NCI-H226 (cell line): ENCODE data around the gene TRMT1.

Experiments used
- DNase-seq: peaks from one replicate; pipeline ENCODE4 v3.0.0-alpha.2; 2015

Gene TRMT1

GRCh38 chr19:13101590-13102415 lies 14.7 kb downstream of the TRMT1 start:
- no peak for DNase-seq

GRCh38 chr19:13100841-13101589 lies 15.5 kb downstream of the TRMT1 start:
- DNase-seq, result no peak

- no peak for DNase-seq
These were observed 16.4 kb downstream of the TRMT1 start for GRCh38 chr19:13100031-13100588.

GRCh38 chr19:13099073-13099999 lies 17.2 kb downstream of the TRMT1 start:
- DNase-seq, result no peak

- no peak for DNase-seq
These were observed 18.1 kb downstream of the TRMT1 start for GRCh38 chr19:13098277-13099072.

GRCh38 chr19:13097463-13098258 lies 18.9 kb downstream of the TRMT1 start:
- DNase-seq, result no peak

GRCh38 chr19:13097033-13097462 lies 19.5 kb downstream of the TRMT1 start:
- no peak for DNase-seq

GRCh38 chr19:13095934-13096927 lies 20.3 kb downstream of the TRMT1 start:
- no peak for DNase-seq

- DNase-seq, result no peak
These were observed 21.2 kb downstream of the TRMT1 start for GRCh38 chr19:13095393-13095784.

GRCh38 chr19:13094771-13095392 lies 21.7 kb downstream of the TRMT1 start:
- no peak for DNase-seq

GRCh38 chr19:13094106-13094504 lies 22.4 kb downstream of the TRMT1 start:
- DNase-seq, result no peak

GRCh38 chr19:13093407-13094105 lies 23.0 kb downstream of the TRMT1 start:
- peak; percentile 58 for DNase-seq

- no peak for DNase-seq
These were observed 23.8 kb downstream of the TRMT1 start for GRCh38 chr19:13092606-13093235.

- DNase-seq, result no peak
These were observed 24.4 kb downstream of the TRMT1 start for GRCh38 chr19:13092158-13092543.

GRCh38 chr19:13091400-13092157 lies 25.0 kb downstream of the TRMT1 start:
- no peak for DNase-seq

GRCh38 chr19:13090511-13091231 lies 25.9 kb downstream of the TRMT1 start:
- no peak for DNase-seq
